Motor neuron (in vitro differentiated cells): ENCODE data around the gene TGFBI. TPM values are rescaled to one million over a fixed set of nuclear protein-coding genes. Genes with fewer than 3 reads are reported as not detected.
A peak's percentile ranks its signal among the peaks of the same experiment; 100 is the strongest.
"Not testable (repeated sequence)": the region's sequence is repeated elsewhere in the genome, so short reads cannot be mapped to it uniquely, and the experiment has no call there.

Experiments used
- ATAC-seq, 8 experiments: fragments of 200-7000 bp; cut with Tn5 transposase; replicated peaks in 6 of 8; 2 replicates each; pipeline ENCODE4 v1.8.0; 2021; ENCODE audit warnings: mild to moderate bottlenecking in 8 of 8, moderate library complexity in 8 of 8
- H3K27ac ChIP-seq, 2 donors: fragments of 250-450 bp; sonication (Bioruptor Pico); 2 replicates each; pipeline ENCODE4 v1.9.0; 2021; ENCODE audit warnings: antibody characterized with exemption in 2 of 2, mild to moderate bottlenecking in 2 of 2, moderate library complexity in 1 of 2
- H3K4me1 ChIP-seq, 2 donors: fragments of 250-450 bp; sonication (Bioruptor Pico); replicated peaks in 1 of 2; 2 replicates each; pipeline ENCODE4 v1.6.1; 2021; ENCODE audit warnings: antibody characterized with exemption in 2 of 2, mild to moderate bottlenecking in 2 of 2, moderate library complexity in 1 of 2
- H3K4me3 ChIP-seq, 5 donors: fragments of 250-450 bp; sonication (Bioruptor Pico); 2 replicates each; pipeline ENCODE4 v1.9.0; 2021; ENCODE audit warnings: antibody characterized with exemption in 5 of 5, mild to moderate bottlenecking in 5 of 5, moderate library complexity in 4 of 5
- WGBS, 10 experiments: fragments of 450-650 bp; shearing (Covaris generic); methylation state at CpG; one replicate each; pipeline ENCODE4 v1.0.0; 2022; 5-methylcytosine and 5-hydroxymethylcytosine counted together
- in situ Hi-C, 9 experiments: fragments of 400-800 bp; cut with MboI; loops; one replicate each; pipeline ENCODE4 v1.15.0; 2021; ENCODE audit warnings: low sequenced_read_pairs in 9 of 9, low pct_unique_long_range_greater_than_20kb in 2 of 9; ENCODE audit not compliant: unreplicated experiment in 9 of 9
- total RNA-seq, 8 experiments: library from RNA; unstranded; fragments of 300-600 nt; gene quantifications; 2 replicates each; pipeline versions ENCODE4 v1.2.3 to v1.2.4, GENCODE V29; 2022

Gene TGFBI
- total RNA-seq, 8 experiments from 2014 or later = 0.14 to 861 (median 97.3) TPM; not detected in 1

DNA sequence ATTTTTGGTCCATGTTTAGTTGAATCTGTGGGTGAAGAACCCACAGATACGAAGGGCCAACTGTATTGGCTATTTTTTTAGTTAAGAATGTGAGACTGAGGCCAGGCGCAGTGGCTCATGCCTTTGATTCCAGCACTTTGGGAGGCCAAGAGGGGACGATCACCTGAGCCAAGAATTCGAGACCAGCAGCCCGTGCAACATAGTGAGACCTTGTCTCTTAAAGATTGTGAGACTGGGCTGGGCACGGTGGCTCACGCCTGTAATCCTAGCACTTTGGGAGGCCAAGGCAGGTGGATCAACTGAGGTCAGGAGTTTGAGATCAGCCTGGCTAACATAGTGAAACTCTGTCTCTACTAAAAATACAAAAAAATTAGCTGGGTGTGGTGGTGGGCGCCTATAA is 16.2 kb downstream of the TGFBI start:
- ATAC-seq, H3K4me1 ChIP-seq, H3K4me3 ChIP-seq, H3K27ac ChIP-seq, in situ Hi-C loops: not testable (repeated sequence)
- 43 to 100% (median 87%) methylated on average over 1 to 6 of the region's 8 CpGs; no CpG with 5 or more reads in 1 of the 10 experiments for WGBS, 10 experiments

DNA sequence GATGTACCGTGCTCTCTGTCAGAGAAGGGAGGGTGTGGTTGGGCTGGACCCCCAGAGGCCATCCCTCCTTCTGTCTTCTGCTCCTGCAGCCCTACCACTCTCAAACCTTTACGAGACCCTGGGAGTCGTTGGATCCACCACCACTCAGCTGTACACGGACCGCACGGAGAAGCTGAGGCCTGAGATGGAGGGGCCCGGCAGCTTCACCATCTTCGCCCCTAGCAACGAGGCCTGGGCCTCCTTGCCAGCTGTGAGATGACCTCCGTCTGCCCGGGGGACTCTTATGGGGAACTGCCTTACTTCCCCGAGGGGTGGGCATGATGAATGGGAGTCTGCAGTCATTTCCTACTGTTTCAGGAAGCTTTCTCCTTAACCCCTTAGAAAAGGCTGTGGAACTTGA is 17.5 kb downstream of the TGFBI start:
- no peaks in the 10 kb centered on the region for H3K4me1 ChIP-seq
- in situ Hi-C loops = no loop called here
- no peak for ATAC-seq
- no peak overlapping the region for H3K27ac ChIP-seq
- 50 to 100% (median 70%) methylated on average over 1 to 4 of the region's 12 CpGs; no CpG with 5 or more reads in 4 of the 10 experiments for WGBS, 10 experiments
- H3K4me3 ChIP-seq = no peak overlapping the region

DNA sequence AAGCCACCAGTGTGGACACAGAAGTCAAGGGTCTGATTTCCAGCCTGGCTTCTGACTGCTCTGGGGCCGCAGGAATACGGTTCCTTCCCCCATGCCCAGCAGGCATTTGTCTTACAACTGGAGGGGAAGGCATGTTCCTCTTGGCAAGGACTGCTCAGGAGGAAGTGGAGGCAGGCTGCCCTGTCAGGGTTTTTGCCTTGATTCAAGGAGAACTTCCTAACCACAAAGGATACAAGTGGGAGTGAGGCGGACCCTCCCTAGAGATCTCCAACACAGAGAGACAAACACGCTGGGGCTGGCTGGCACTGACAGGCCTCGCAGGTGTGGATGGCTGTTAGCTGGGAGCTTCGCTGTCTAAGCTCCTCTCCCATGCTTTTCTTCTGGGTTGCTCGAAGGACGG is 19.1 kb downstream of the TGFBI start:
- Histone ChIP-seq H3K27ac (no peak overlapping the region), H3K4me1 (no peaks in the 10 kb centered on the region), H3K4me3 (no peak overlapping the region)
- 89 to 100% (median 95%) methylated on average over 2 to 6 of the region's 8 CpGs; no CpG with 5 or more reads in 5 of the 10 experiments for WGBS, 10 experiments
- ATAC-seq = no peak
- in situ Hi-C loops = no loop called here

DNA sequence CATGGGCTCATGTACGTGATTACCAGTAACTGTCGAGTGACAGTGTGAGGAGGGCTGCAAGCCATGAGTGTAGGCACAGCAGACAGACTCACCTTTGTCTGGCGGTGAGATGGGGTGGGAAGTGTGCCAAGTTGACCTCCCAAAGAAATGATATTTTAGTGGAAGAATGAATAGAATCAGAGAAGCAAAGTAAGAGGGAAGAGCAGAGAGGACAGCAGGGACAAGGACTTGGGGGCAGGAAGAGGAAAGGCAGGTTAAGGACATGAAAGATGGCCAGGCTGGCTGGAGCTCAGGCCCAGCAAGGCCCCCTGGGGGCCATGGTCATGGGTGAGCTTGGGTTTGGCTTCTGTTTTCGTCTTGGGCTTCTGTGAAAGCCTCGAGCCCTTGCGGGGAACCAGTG is 20.2 kb downstream of the TGFBI start:
- Histone ChIP-seq H3K4me3 (no peak overlapping the region), H3K4me1 (no peaks in the 10 kb centered on the region), H3K27ac (no peak overlapping the region)
- ATAC-seq = no peak
- in situ Hi-C loops = no loop called here
- WGBS, 10 experiments = 40 to 100% (median 92%) methylated on average over 1 to 6 of the region's 6 CpGs; no CpG with 5 or more reads in 1 of the 10 experiments

DNA sequence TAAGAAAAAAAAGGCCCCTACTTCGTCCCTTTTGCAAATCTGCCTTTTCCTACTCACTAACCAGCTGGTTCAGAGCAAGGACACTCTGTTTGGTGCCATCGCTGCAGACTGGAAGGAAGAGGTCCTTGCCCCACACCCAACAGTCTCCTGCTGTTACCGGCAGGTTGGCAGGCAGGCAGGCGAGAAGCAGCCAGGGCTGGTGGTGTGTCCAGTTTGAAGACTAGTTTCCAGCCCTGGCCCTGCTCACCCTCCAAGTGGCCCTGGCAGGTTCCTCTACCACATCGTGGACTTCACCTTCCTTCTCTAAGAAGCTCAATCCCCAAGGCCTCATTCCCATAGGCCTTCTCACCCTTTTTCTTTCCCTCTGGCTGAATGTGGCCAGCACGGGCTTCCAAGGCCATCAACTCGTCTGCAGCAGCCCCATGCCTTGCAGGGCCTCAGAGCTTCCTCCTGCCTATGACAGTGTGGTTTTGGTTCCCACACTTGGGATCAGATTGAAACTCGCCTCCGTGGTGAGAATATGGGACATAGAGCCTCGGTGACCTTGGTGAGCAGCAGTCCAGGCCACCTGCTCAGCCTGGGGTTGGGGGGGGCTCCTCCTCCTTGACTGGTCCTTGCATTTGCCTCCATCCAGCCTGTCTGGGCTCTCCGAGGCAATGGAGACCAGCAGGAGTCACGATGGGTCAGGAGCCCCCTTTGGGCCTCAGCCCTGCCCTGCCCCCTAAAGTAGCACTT is 22.9 kb downstream of the TGFBI start:
- peaks cover 0 to 5% of the 10 kb centered on the region in 2 donors for H3K4me1 ChIP-seq
- ATAC-seq = no peak
- 76 to 100% (median 82%) methylated on average over 1 to 9 of the region's 12 CpGs; no CpG with 5 or more reads in 1 of the 10 experiments for WGBS, 10 experiments
- in situ Hi-C loops = loop anchor here in 2 of 9 experiments (25.0 kb wide), 2 partner anchors 89 to 164 kb away; partner anchors contain the start of genes IL9 (in 1 of the 2) and LECT2 (in 1 of the 2)
- H3K27ac ChIP-seq = no peak overlapping the region
- no peak overlapping the region for H3K4me3 ChIP-seq

DNA sequence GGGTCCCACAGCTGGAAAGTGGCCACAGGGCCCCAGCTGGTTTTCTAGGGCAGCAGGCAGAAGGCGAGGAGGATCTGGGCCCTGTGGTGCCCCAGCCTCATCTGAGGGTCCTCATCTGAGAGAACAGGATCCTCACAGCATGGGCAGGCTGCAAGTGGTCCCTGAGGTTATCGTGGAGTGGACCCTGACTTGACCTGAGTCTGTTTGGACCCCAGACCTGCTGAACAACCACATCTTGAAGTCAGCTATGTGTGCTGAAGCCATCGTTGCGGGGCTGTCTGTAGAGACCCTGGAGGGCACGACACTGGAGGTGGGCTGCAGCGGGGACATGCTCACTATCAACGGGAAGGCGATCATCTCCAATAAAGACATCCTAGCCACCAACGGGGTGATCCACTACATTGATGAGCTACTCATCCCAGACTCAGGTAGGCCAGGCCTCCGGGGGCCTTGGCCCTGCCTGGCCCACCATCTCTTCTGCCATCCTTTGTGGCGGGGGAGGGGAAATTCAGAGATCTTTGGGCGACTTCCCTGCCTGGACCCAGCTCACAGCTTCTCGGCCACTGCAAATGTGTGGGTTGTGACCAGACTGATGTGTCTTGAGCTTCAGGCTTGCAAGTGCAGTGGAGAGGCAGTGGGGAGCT is 24.0 kb downstream of the TGFBI start:
- in situ Hi-C loops = loop anchor here in 2 of 9 experiments (25.0 kb wide), 2 partner anchors 91 to 166 kb away; partner anchors contain the start of genes IL9 (in 1 of the 2) and LECT2 (in 1 of the 2)
- no peak for ATAC-seq
- no peak overlapping the region for H3K4me3 ChIP-seq
- H3K27ac ChIP-seq = no peak overlapping the region
- peaks cover 0 to 12% of the 10 kb centered on the region in 2 donors for H3K4me1 ChIP-seq
- WGBS, 10 experiments = 80 to 100% (median 93%) methylated on average over 1 to 6 of the region's 13 CpGs; no CpG with 5 or more reads in 5 of the 10 experiments

DNA sequence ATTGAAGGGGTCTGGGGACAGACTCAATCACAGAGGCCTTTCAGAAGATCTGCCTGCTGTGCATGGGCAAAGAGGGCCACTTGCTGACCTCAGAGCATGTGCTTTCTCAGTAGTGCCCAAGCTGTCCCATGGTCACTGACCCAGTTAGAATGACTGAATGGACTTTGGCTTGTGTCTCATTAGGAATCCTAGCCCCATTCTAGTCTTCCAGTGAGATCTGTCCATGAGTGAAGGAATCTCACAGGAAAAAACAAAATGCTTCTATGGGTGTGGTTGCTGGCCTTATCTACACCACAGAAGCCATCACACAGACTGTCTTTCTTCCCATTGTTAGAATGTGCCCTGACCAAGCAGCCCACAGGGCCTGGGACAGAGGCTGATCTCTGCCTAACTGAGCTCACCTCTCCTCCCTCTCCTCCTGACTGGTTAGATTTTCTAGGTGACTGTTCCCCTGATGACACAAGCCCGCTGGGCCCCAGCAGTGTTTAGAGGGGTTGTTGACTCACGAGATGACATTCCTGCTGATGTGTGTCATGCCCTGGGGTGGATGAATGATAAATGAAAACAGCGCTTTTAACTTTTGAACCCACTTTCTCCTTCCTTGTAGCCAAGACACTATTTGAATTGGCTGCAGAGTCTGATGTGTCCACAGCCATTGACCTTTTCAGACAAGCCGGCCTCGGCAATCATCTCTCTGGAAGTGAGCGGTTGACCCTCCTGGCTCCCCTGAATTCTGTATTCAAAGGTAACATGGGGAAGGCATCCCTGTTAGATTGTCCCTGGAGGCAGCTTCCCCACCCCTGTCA is 24.8 kb downstream of the TGFBI start:
- ATAC-seq = peak; percentile 33 to 88 (median 77)
- no peak overlapping the region for H3K4me3 ChIP-seq
- WGBS, 10 experiments = 0 to 100% (median 50%) methylated on average over 1 to 3 of the region's 6 CpGs; no CpG with 5 or more reads in 2 of the 10 experiments
- peaks cover 0 to 17% of the 10 kb centered on the region in 2 donors for H3K4me1 ChIP-seq
- in situ Hi-C loops = loop anchor here in 2 of 9 experiments (25.0 kb wide), 2 partner anchors 91 to 166 kb away; partner anchors contain the start of genes IL9 (in 1 of the 2) and LECT2 (in 1 of the 2)
- H3K27ac ChIP-seq = no peak overlapping the region

DNA sequence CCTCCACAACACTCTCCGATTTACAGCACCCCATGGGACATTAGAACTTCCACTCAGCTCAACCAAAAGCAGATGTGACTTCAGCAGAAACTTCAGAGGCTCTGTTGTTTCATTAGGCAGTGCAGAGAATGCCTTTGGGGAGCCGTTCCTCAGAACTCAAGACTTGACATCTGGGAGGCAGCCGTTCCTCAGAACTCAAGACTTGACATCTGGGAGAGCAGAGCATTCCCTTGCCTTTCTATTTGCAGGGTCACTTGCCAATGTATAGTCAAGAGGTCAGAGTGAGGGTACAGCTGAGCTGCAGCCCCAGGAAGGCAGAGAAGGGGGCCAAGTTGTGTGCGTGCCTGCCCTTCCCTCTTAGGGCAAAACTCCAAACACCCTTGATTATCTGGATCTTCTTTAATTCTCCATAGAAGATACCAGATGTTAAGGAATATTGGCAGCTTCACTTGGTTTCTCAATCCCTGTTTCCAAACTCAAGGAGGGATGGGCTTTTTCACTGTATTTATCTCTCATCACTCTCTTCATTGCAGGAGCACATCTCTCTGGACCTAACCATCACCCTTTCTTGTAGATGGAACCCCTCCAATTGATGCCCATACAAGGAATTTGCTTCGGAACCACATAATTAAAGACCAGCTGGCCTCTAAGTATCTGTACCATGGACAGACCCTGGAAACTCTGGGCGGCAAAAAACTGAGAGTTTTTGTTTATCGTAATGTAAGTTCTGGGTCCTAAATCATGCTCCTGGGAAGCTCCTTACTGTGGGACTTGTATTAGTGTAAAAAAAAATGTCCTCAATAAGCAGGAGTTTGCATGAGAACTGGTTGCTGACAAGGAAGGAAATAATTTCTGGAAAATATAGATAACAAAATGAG is 25.6 kb downstream of the TGFBI start:
- ATAC-seq = peak in 2 of 8 experiments; percentile 8 to 10
- no peak overlapping the region for H3K4me3 ChIP-seq
- no peak overlapping the region for H3K27ac ChIP-seq
- H3K4me1 ChIP-seq = peaks cover 0 to 17% of the 10 kb centered on the region in 2 donors
- WGBS, 10 experiments = 35 to 100% (median 91%) methylated on average over 1 to 5 of the region's 7 CpGs; no CpG with 5 or more reads in 1 of the 10 experiments
- in situ Hi-C loops = loop anchor here in 2 of 9 experiments (25.0 kb wide), 2 partner anchors 92 to 167 kb away; partner anchors contain the start of genes IL9 (in 1 of the 2) and LECT2 (in 1 of the 2)

DNA sequence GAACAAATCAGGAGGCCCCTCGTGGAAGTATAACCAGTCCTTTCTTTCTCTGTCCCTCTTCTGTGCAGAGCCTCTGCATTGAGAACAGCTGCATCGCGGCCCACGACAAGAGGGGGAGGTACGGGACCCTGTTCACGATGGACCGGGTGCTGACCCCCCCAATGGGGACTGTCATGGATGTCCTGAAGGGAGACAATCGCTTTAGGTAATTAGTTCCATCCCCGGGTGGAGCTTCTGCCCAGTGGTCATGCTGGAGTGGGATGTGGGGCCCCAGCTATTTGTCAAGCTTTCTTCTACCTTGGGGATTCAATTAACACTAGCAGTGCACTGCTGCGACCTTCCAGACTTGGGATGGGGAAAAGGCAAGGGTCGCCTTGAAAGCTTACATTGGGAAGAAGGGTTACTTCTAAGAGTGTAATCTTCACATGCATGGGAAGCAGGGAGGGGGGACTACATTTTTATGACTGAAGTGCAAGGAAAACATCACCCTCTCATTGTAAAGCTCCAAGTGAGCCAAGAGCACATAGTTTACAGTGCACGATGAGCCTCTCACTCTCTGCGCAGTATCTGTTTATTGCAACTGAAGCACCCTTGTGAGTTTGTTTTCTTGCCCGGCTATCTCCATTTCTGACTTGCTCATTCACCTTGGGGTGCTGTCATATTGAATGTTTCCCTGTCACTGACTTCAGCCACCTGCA is 27.0 kb downstream of the TGFBI start:
- WGBS, 10 experiments = 19 to 100% (median 96%) methylated on average over 1 to 9 of the region's 14 CpGs; no CpG with 5 or more reads in 1 of the 10 experiments
- Histone ChIP-seq H3K4me1 (peaks cover 0 to 17% of the 10 kb centered on the region in 2 donors), H3K27ac (no peak overlapping the region), H3K4me3 (no peak overlapping the region)
- in situ Hi-C loops = loop anchor here in 2 of 9 experiments (25.0 kb wide), 2 partner anchors 93 to 168 kb away; partner anchors contain the start of genes IL9 (in 1 of the 2) and LECT2 (in 1 of the 2)
- no peak for ATAC-seq

DNA sequence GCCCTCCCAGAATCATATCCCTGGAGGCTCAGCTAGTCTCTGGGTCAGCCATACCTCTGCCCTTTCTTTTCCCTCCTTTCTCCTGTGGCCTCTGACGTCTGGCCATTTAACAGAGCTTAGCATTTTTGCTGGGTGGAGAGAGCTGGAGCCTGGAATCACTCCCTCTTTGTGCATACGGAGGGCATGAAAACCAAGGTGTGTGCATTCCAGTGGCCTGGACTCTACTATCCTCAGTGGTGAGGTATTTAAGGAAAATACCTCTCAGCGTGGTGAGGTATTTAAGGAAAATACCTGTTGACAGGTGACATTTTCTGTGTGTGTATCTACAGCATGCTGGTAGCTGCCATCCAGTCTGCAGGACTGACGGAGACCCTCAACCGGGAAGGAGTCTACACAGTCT is 27.5 kb downstream of the TGFBI start:
- 60 to 100% (median 85%) methylated on average over 1 to 5 of the region's 5 CpGs; no CpG with 5 or more reads in 6 of the 10 experiments for WGBS, 10 experiments
- no peak overlapping the region for H3K27ac ChIP-seq
- ATAC-seq = no peak

DNA sequence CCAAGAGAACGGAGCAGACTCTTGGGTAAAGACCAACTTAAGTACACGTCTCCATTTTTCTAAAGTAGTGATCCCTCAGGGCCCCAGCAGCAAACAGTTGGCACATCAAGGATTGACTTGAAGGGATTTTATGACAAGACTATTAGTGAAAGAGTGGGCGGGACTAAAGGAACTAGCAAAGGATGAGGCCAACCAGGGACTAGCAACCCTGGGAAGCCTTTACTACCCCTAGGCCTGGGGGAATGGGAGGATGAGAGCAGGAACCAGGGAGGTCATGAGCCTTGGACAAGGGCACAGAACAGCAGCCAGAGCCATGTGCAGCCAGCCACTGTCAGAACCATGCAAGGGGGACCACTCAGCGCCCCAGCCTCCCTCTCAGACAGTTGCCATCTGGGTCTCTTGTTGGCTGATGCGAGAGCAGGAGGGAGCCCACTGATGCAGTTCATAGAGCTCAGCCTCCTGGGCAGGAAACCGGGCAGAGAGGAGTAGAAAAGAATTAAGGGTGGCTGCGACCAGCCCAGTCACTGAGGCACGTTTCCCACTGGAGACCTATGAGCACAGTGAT is 28.1 kb downstream of the TGFBI start:
- ATAC-seq = no peak
- 67 to 92% (median 80%) methylated on average over 2 to 6 of the region's 8 CpGs; no CpG with 5 or more reads in 6 of the 10 experiments for WGBS, 10 experiments
- Histone ChIP-seq H3K27ac (no peak overlapping the region), H3K4me3 (no peak overlapping the region), H3K4me1 (peaks cover 0 to 17% of the 10 kb centered on the region in 2 donors)
- in situ Hi-C loops = loop anchor here in 2 of 9 experiments (25.0 kb wide), 2 partner anchors 95 to 170 kb away; partner anchors contain the start of genes IL9 (in 1 of the 2) and LECT2 (in 1 of the 2)

More for the DNA sequence above, 27.5 kb downstream of the TGFBI start:
- H3K4me3 ChIP-seq = no peak overlapping the region
- in situ Hi-C loops = loop anchor here in 2 of 9 experiments (25.0 kb wide), 2 partner anchors 94 to 169 kb away; partner anchors contain the start of genes IL9 (in 1 of the 2) and LECT2 (in 1 of the 2)
- H3K4me1 ChIP-seq = peaks cover 0 to 17% of the 10 kb centered on the region in 2 donors
